GM19240 (cell line): Measurements from ENCODE around the gene VSNL1.

Experiments used
- DNase-seq: peaks from one replicate; pipeline ENCODE4 v3.0.0; 2011; ENCODE audit warnings: low spot score; ENCODE audit not compliant: insufficient read length

Gene VSNL1

GRCh38 chr2:17540093-17540812 lies at the start of gene VSNL1:
Gene VSNL1 (plus strand): TSS chr2:17540696. CDS start chr2:17592075, 51,379 bp downstream.
- no peak for DNase-seq

- DNase-seq, result no peak
Observed at GRCh38 chr2:17495590-17495989, 44.9 kb upstream of the VSNL1 start.

GRCh38 chr2:17497718-17498117 lies 42.8 kb upstream of the VSNL1 start:
- no peak for DNase-seq

- DNase-seq, result no peak
Observed at GRCh38 chr2:17506736-17507616, 33.5 kb upstream of the VSNL1 start.

GRCh38 chr2:17515652-17516051 lies 24.8 kb upstream of the VSNL1 start:
- no peak for DNase-seq

- no peak for DNase-seq
Observed at GRCh38 chr2:17517481-17518211, 22.9 kb upstream of the VSNL1 start.

GRCh38 chr2:17518212-17519154 lies 22.0 kb upstream of the VSNL1 start, which contains the start of gene RAD51AP2:
Gene RAD51AP2 (minus strand): TSS chr2:17518440. CDS start chr2:17518415, 25 bp downstream.
- DNase-seq, result peak; percentile 26

- no peak for DNase-seq
Observed at GRCh38 chr2:17519486-17519885, 21.0 kb upstream of the VSNL1 start.

- DNase-seq, result no peak
Observed at GRCh38 chr2:17520761-17521160, 19.7 kb upstream of the VSNL1 start.

- no peak for DNase-seq
Observed at GRCh38 chr2:17521621-17522020, 18.9 kb upstream of the VSNL1 start.

GRCh38 chr2:17522303-17522702 lies 18.2 kb upstream of the VSNL1 start:
- no peak for DNase-seq

GRCh38 chr2:17529771-17530170 lies 10.7 kb upstream of the VSNL1 start:
- DNase-seq, result no peak

- no peak for DNase-seq
Observed at GRCh38 chr2:17533546-17533945, 7.0 kb upstream of the VSNL1 start.

GRCh38 chr2:17536416-17536815 lies 4.1 kb upstream of the VSNL1 start:
- no peak for DNase-seq

- no peak for DNase-seq
Observed at GRCh38 chr2:17538022-17538843, 2.3 kb upstream of the VSNL1 start.

- DNase-seq, result no peak
Observed at GRCh38 chr2:17538844-17539554, 1.5 kb upstream of the VSNL1 start.

GRCh38 chr2:17539611-17540092 lies 844 bp upstream of the VSNL1 start:
- DNase-seq, result no peak

- DNase-seq, result no peak
Observed at GRCh38 chr2:17540813-17541530, 476 bp downstream of the VSNL1 start.
